ENCODE data around the gene SHANK3. TPM values are rescaled to one million over a fixed set of nuclear protein-coding genes. Genes with fewer than 3 reads are reported as not detected.

SHANK3 gene
- total and polyA plus RNA-seq, 2 experiments from 2014 or later, result 0.52 to 4.9 TPM

DNA sequence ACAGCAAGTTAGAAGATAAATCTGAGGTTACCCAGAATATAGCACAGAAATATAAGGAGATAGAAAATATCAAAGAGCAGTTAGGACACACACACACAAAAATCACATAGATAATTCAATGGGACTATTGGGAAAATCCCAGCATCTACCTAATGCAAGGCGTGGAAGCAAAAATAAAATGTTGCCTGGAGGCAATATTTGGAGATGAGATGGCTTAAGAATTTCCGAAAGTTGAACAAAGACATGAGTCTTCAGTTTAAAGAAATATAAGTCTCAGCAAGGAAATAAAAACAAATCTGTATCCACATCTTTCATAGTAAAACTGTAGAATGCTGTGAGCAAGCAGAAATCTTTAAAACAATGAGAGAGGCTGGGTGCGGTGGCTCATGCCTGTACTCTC lies 35.9 kb downstream of the SHANK3 start (continued):
- TF ChIP-seq, protein P1, sequence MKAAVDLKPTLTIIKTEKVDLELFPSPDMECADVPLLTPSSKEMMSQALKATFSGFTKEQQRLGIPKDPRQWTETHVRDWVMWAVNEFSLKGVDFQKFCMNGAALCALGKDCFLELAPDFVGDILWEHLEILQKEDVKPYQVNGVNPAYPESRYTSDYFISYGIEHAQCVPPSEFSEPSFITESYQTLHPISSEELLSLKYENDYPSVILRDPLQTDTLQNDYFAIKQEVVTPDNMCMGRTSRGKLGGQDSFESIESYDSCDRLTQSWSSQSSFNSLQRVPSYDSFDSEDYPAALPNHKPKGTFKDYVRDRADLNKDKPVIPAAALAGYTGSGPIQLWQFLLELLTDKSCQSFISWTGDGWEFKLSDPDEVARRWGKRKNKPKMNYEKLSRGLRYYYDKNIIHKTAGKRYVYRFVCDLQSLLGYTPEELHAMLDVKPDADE (IDR thresholded peaks at IDR 0.05), result no peak

DNA sequence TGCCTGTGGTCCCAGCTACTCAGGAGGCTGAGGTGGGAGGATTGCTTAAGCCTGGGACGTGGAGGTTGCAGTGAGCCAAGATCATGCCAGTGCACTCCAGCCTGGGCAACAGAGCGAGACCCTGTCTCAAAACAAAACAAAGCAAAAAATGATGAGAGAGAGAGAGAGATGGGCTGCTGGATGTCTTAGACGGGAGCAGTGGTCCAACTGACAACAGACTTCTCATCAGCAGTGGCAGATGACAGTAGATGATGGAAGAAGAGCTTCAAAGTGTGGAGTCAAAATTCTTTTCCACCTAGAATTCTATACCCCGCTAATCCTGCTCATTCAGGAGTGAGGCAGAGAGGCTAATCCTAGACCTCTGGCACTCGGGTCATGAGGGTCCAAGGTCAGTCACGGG lies 36.4 kb downstream of the SHANK3 start:
- no peak overlapping the region for H3K4me3 Mint-ChIP-seq
- H3K4me3 ChIP-seq, result no peak overlapping the region
- no peaks in the 10 kb centered on the region for H3K9me3 Mint-ChIP-seq
- no peak for TF ChIP-seq STAT1 (IDR thresholded peaks at IDR 0.05; ENCODE audit: unreplicated experiment)
- TF ChIP-seq, protein P2, sequence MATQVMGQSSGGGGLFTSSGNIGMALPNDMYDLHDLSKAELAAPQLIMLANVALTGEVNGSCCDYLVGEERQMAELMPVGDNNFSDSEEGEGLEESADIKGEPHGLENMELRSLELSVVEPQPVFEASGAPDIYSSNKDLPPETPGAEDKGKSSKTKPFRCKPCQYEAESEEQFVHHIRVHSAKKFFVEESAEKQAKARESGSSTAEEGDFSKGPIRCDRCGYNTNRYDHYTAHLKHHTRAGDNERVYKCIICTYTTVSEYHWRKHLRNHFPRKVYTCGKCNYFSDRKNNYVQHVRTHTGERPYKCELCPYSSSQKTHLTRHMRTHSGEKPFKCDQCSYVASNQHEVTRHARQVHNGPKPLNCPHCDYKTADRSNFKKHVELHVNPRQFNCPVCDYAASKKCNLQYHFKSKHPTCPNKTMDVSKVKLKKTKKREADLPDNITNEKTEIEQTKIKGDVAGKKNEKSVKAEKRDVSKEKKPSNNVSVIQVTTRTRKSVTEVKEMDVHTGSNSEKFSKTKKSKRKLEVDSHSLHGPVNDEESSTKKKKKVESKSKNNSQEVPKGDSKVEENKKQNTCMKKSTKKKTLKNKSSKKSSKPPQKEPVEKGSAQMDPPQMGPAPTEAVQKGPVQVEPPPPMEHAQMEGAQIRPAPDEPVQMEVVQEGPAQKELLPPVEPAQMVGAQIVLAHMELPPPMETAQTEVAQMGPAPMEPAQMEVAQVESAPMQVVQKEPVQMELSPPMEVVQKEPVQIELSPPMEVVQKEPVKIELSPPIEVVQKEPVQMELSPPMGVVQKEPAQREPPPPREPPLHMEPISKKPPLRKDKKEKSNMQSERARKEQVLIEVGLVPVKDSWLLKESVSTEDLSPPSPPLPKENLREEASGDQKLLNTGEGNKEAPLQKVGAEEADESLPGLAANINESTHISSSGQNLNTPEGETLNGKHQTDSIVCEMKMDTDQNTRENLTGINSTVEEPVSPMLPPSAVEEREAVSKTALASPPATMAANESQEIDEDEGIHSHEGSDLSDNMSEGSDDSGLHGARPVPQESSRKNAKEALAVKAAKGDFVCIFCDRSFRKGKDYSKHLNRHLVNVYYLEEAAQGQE (IDR thresholded peaks at IDR 0.05; ENCODE audit: unreplicated experiment), result no peak
- TF ChIP-seq POLR2AphosphoS5 (IDR thresholded peaks at IDR 0.05; ENCODE audit: low read depth), result no peak
- no peak for TF ChIP-seq ZNF331 (CRISPR knock-in tag; IDR thresholded peaks at IDR 0.05; ENCODE audit: low read depth)
- TF ChIP-seq NANOG (IDR thresholded peaks at IDR 0.05; ENCODE audit: borderline replicate concordance), result no peak
- no peak for TF ChIP-seq ZNF114 (CRISPR knock-in tag; IDR thresholded peaks at IDR 0.05)
- TF ChIP-seq EZH2phosphoT487 (IDR thresholded peaks at IDR 0.05; ENCODE audit: unreplicated experiment), result no peak
- TF ChIP-seq CREB1 (CRISPR knock-in tag; IDR thresholded peaks at IDR 0.05; ENCODE audit: low read depth), result no peak
- TF ChIP-seq, protein P3, sequence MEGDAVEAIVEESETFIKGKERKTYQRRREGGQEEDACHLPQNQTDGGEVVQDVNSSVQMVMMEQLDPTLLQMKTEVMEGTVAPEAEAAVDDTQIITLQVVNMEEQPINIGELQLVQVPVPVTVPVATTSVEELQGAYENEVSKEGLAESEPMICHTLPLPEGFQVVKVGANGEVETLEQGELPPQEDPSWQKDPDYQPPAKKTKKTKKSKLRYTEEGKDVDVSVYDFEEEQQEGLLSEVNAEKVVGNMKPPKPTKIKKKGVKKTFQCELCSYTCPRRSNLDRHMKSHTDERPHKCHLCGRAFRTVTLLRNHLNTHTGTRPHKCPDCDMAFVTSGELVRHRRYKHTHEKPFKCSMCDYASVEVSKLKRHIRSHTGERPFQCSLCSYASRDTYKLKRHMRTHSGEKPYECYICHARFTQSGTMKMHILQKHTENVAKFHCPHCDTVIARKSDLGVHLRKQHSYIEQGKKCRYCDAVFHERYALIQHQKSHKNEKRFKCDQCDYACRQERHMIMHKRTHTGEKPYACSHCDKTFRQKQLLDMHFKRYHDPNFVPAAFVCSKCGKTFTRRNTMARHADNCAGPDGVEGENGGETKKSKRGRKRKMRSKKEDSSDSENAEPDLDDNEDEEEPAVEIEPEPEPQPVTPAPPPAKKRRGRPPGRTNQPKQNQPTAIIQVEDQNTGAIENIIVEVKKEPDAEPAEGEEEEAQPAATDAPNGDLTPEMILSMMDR (conservative IDR thresholded peaks at IDR 0.05; ENCODE audit: low read depth in 2 of 2), result no peak
- TF ChIP-seq, protein P4, sequence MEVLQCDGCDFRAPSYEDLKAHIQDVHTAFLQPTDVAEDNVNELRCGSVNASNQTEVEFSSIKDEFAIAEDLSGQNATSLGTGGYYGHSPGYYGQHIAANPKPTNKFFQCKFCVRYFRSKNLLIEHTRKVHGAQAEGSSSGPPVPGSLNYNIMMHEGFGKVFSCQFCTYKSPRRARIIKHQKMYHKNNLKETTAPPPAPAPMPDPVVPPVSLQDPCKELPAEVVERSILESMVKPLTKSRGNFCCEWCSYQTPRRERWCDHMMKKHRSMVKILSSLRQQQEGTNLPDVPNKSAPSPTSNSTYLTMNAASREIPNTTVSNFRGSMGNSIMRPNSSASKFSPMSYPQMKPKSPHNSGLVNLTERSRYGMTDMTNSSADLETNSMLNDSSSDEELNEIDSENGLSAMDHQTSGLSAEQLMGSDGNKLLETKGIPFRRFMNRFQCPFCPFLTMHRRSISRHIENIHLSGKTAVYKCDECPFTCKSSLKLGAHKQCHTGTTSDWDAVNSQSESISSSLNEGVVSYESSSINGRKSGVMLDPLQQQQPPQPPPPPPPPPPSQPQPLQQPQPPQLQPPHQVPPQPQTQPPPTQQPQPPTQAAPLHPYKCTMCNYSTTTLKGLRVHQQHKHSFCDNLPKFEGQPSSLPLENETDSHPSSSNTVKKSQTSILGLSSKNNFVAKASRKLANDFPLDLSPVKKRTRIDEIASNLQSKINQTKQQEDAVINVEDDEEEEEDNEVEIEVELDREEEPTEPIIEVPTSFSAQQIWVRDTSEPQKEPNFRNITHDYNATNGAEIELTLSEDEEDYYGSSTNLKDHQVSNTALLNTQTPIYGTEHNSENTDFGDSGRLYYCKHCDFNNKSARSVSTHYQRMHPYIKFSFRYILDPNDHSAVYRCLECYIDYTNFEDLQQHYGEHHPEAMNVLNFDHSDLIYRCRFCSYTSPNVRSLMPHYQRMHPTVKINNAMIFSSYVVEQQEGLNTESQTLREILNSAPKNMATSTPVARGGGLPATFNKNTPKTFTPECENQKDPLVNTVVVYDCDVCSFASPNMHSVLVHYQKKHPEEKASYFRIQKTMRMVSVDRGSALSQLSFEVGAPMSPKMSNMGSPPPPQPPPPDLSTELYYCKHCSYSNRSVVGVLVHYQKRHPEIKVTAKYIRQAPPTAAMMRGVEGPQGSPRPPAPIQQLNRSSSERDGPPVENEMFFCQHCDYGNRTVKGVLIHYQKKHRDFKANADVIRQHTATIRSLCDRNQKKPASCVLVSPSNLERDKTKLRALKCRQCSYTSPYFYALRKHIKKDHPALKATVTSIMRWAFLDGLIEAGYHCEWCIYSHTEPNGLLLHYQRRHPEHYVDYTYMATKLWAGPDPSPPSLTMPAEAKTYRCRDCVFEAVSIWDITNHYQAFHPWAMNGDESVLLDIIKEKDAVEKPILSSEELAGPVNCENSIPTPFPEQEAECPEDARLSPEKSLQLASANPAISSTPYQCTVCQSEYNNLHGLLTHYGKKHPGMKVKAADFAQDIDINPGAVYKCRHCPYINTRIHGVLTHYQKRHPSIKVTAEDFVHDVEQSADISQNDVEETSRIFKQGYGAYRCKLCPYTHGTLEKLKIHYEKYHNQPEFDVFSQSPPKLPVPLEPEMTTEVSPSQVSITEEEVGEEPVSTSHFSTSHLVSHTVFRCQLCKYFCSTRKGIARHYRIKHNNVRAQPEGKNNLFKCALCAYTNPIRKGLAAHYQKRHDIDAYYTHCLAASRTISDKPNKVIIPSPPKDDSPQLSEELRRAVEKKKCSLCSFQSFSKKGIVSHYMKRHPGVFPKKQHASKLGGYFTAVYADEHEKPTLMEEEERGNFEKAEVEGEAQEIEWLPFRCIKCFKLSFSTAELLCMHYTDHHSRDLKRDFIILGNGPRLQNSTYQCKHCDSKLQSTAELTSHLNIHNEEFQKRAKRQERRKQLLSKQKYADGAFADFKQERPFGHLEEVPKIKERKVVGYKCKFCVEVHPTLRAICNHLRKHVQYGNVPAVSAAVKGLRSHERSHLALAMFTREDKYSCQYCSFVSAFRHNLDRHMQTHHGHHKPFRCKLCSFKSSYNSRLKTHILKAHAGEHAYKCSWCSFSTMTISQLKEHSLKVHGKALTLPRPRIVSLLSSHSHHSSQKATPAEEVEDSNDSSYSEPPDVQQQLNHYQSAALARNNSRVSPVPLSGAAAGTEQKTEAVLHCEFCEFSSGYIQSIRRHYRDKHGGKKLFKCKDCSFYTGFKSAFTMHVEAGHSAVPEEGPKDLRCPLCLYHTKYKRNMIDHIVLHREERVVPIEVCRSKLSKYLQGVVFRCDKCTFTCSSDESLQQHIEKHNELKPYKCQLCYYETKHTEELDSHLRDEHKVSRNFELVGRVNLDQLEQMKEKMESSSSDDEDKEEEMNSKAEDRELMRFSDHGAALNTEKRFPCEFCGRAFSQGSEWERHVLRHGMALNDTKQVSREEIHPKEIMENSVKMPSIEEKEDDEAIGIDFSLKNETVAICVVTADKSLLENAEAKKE (CRISPR knock-in tag; IDR thresholded peaks at IDR 0.05), result no peak
- no peak for TF ChIP-seq EZH2 (IDR thresholded peaks at IDR 0.05; ENCODE audit: low read depth, unreplicated experiment)
- no peak for TF ChIP-seq JUNB (IDR thresholded peaks at IDR 0.05; ENCODE audit: unreplicated experiment)

More for the DNA sequence above, 36.4 kb downstream of the SHANK3 start:
- Histone ChIP-seq H3K9me2 (ENCODE audit: insufficient read depth) (no peaks in the 10 kb centered on the region), H2AFZ (no peak overlapping the region), H3K27me3 (ENCODE audit: insufficient read depth) (no peaks in the 10 kb centered on the region), H4K20me1 (replicated peaks; ENCODE audit: insufficient read depth) (no peaks in the 10 kb centered on the region), H3F3A (replicated peaks; ENCODE audit: low read depth) (no peaks in the 10 kb centered on the region), H3K79me2 (replicated peaks; ENCODE audit: insufficient read depth) (no peaks in the 10 kb centered on the region), H3K4me1 (ENCODE audit: insufficient read depth) (no peaks in the 10 kb centered on the region), H3K36me3 (ENCODE audit: insufficient read depth) (no peaks in the 10 kb centered on the region), H3K27ac (ENCODE audit: low read depth) (no peak overlapping the region), H3K4me2 (no peak overlapping the region)
- Mint-ChIP-seq H3K27me3 (ENCODE audit: insufficient read depth, low read depth, poor library complexity) (peaks cover 6% of the 10 kb centered on the region), H3K27ac (no peak overlapping the region), H3K36me3 (ENCODE audit: low read depth) (no peaks in the 10 kb centered on the region; the same call in 2 of the 3 replicates), H3K4me1 (no peaks in the 10 kb centered on the region)
- no peak for DNase-seq (ENCODE audit: low spot score)
- no peak for ATAC-seq
